GM20000 (cell line): ENCODE results near the gene GFM1.

Experiments
- DNase-seq: peaks from one replicate; pipeline ENCODE4 v3.0.0; 2012; ENCODE audit warnings: low spot score
- CTCF ChIP-seq: IDR thresholded peaks from 2 replicates; pipeline ENCODE4 v1.5.1; 2012; ENCODE audit warnings: mild to moderate bottlenecking, control low read depth; ENCODE audit errors: extremely low read depth, missing control alignments

GFM1 gene

GRCh38 chr3:158644345-158644908, at the start of gene GFM1:
Gene GFM1 (plus strand): TSS chr3:158644527. CDS start chr3:158644635, 108 bp downstream.
- peak; percentile 86 for DNase-seq
- TF ChIP-seq CTCF = peak; percentile 97

DNA sequence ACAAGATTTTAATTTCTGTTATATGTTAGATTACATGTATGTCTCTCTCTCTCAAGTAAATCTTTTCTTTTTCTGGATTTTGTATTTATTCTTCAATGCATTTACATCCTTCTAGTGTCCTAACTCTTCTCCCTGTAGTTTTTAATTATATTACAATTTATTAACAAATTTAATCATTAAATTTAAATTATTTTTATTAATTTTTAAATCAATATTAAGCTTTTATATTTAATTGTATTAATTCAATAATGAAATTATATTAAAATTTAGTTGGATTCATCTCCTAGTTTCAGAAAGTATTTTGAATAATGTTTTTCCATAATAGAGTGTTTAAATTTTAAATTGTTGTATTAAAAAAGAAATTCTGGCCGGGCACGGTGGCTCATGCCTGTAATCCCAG, 43.5 kb upstream of the GFM1 start:
- no peak for TF ChIP-seq CTCF
- no peak for DNase-seq

GRCh38 chr3:158602227-158602626, 42.1 kb upstream of the GFM1 start:
- no peak for TF ChIP-seq CTCF
- no peak for DNase-seq

- no peak for DNase-seq
- TF ChIP-seq CTCF = no peak
Observed at GRCh38 chr3:158617982-158618875, 26.1 kb upstream of the GFM1 start.

DNA sequence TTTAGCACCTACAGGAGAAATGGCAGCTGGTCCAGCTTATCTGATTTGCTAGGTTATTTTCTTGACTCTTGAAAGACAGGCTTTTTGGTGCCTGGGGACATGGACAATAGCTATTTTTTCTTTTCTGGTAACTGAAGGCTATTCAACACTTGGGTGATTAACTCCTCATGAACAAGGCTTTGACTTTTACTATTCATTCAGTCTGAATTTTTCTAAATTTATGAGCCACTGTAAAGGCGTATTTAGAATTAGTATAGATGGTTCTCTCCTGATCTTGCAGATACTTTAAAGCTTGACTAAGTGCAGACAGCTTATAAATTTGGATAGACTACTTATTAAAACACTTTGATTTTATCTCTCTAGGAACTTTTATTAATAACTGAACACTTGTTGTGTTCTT, 18.4 kb upstream of the GFM1 start:
- TF ChIP-seq CTCF = no peak
- DNase-seq = no peak

GRCh38 chr3:158631981-158632380, 12.3 kb upstream of the GFM1 start:
- no peak for DNase-seq
- no peak for TF ChIP-seq CTCF

DNA sequence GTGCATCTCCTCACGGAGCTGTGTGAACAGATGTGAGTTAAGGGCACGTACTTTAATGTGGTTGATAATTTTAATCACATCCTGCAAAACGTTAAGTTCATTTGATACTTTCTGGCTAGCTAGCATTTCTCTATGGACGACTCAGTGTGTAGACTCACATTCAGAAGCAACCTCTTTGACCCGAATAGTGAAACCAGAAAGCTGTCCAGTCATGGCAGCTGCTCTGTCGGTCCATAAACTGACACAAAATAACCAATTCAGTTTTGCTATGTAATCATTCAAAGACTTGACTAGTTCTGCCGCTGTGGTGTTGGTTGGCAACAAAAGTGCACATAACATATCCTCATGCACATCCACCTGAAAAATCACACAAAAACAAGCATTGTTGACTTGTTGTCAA, 3.7 kb upstream of the GFM1 start:
- DNase-seq = no peak
- no peak for TF ChIP-seq CTCF
